Heart left ventricle (tissue), 16 donors: ENCODE results near the gene CUX1. TPM values are rescaled to one million over a fixed set of nuclear protein-coding genes. Genes with fewer than 3 reads are reported as not detected.

ENCODE experiments used
- ATAC-seq, 4 donors: fragments of 200-7000 bp; cut with Tn5 transposase; one replicate each; pipeline ENCODE4 v1.9.1; 2020 to 2022; ENCODE audit warnings: moderate library complexity in 4 of 4, mild to moderate bottlenecking in 3 of 4, moderate number of reproducible peaks in 1 of 4
- DNase-seq, 5 donors: peaks; one replicate each; pipeline ENCODE4 v3.0.0-alpha.2; 2020
- H3K27ac ChIP-seq, 12 donors: fragments of 200-600 bp; sonication (generic) in 4 of 12; one replicate each; pipeline versions ENCODE4 v1.5.0 to v1.8.0; 2016 to 2022; ENCODE audit warnings: mild to moderate bottlenecking in 2 of 12
- H3K27me3 ChIP-seq, 9 donors: fragments of 200-600 bp; sonication (generic) in 2 of 9; one replicate each; pipeline versions ENCODE4 v1.5.1 to v1.8.0; 2016 to 2022; ENCODE audit warnings: mild to moderate bottlenecking in 3 of 9
- H3K36me3 ChIP-seq, 9 donors: fragments of 200-600 bp; sonication (generic) in 2 of 9; one replicate each; pipeline versions ENCODE4 v1.5.0 to v1.8.0; 2018 to 2022; ENCODE audit warnings: mild to moderate bottlenecking in 2 of 9
- H3K4me1 ChIP-seq, 12 donors: fragments of 200-600 bp; sonication (generic) in 4 of 12; one replicate each; pipeline versions ENCODE4 v1.5.0 to v1.8.0; 2016 to 2022; ENCODE audit warnings: mild to moderate bottlenecking in 3 of 12
- H3K4me3 ChIP-seq, 12 donors: fragments of 200-600 bp; sonication (generic) in 4 of 12; one replicate each; pipeline versions ENCODE4 v1.5.0 to v1.8.0; 2017 to 2022; ENCODE audit warnings: mild to moderate bottlenecking in 9 of 12, moderate library complexity in 4 of 12
- H3K9me3 ChIP-seq, 12 donors: fragments of 200-600 bp; sonication (generic) in 4 of 12; one replicate each; pipeline versions ENCODE4 v1.5.0 to v1.8.0; 2016 to 2022; ENCODE audit warnings: mild to moderate bottlenecking in 1 of 12
- CTCF ChIP-seq, 12 donors: fragments of 200-600 bp; sonication (generic) in 4 of 12; IDR thresholded peaks; one replicate each; pipeline versions ENCODE4 v1.5.0 to v1.8.0; 2018 to 2022; ENCODE audit warnings: antibody characterized with exemption in 12 of 12, mild to moderate bottlenecking in 5 of 12
- POLR2A ChIP-seq, 2 donors: fragments of 450-650 bp; IDR thresholded peaks; one replicate each; pipeline ENCODE4 v1.6.1; 2017; ENCODE audit warnings: antibody characterized with exemption in 2 of 2, mild to moderate bottlenecking in 2 of 2, moderate library complexity in 2 of 2
- WGBS, 4 donors: extraction: QIAGEN DNeasy Blood & Tissue Kit in 2 of 4; methylation state at CpG; one replicate each; pipeline versions ENCODE4 v1.1.5 to v1.1.7; 2013 to 2018; 5-methylcytosine and 5-hydroxymethylcytosine counted together
- intact Hi-C, 10 donors: fragments of 100-400 bp; cut with DNase I; formaldehyde crosslinking; loops; one replicate each; pipeline versions ENCODE4 v1.11.1 to v1.14.2; 2022
- polyA plus RNA-seq, 2 donors: library from polyadenylated mRNA; stranded (reverse); fragments of 200-250 nt; gene quantifications; one replicate each; pipeline ENCODE4 v1.2.3, GENCODE V29; 2013
- total RNA-seq, 9 donors: library from RNA; depleted of rRNA in 2 of 9; stranded (reverse); fragments of >200 nt in 2 of 9; fragmentation: NEBNext Ultra II Directional in 3 of 9; extraction: Animal tissue kit (Norgen Biotek cat#: 25700) in 3 of 9; gene quantifications; one replicate each; pipeline versions ENCODE4 v1.1.0 to v1.2.4, GENCODE V29; 2016 to 2023
- donor health status: ischemic (EF 13 %, LVEDD 7.1; RV severe dilation, severe dysfunction).
- donor health status: healthy with polysubstance abuse.
- donor health status: DM: no; HTN: yes; CAD: no.
- donor health status: DM: no; HTN: no; CAD: no.
- donor health status: ischemic (EF 25% LVEDD 6.9; RV normal size, moderate dysfunction).
- donor health status: ischemic (EF 25% LVEDD 5.7; RV mildly dilated, moderate dysfunction).
- donor health status: healthy.
- donor health status: DM: yes; HTN: yes; CAD: no.
- donor health status: ischemic (EF 35%, LVEDD 5.7; RV mildly dilated, moderate dysfunction).
- donor health status: nonischemic (EF 11% LVEDD 7.7; RV severe dilation, severe dysfunction).
- donor health status: DM: yes; HTN: yes; CAD: no.
- donor health status: PGD.
- donor health status: ischemic (EF 29% LVEDD 5.4; RV normal size, mild dysfunction).
- donor health status: nonischemic (EF 23%, LVEDD 6.1; RV moderate dilation, normal function).

Gene CUX1
- total and polyA plus RNA-seq, 11 donors = 51.9 to 173 (median 122) TPM

DNA sequence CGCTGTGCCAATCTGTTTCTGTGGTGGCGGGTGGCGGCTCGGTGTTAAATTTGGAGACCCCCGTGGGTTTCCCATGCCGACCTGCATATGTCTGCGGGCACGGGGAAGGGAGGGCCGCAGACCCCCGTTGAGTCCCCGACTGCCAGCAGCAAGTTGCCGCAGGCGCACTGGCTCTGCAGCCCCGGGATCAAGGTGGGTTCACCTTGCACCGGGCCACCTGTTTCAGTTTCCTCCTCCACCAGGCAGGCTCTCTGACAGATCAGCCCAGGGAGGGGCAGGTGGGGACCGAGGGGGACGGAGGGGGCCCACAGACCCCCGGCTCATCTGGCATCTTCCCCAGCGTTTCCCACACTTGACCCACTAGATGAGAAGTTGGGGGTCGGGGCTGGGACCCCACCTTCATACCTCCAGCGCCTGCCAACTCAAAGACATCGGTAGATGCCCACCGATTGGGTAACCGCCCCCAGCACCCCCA lies 95.9 kb downstream of the CUX1 start:
- intact Hi-C loops = loop anchor here in 1 of 10 donors (5.0 kb wide), 1 partner anchor 56 kb away; no protein-coding TSS in a partner anchor
- no peak for TF ChIP-seq CTCF (IDR thresholded peaks at IDR 0.05)
- Histone ChIP-seq H3K27ac (peak overlapping the region; percentile 22 to 87 (median 70)), H3K9me3 (no peaks in the 10 kb centered on the region), H3K4me1 (peaks cover 0 to 47% (median 29%) of the 10 kb centered on the region in 12 donors), H3K4me3 (peak overlapping the region in 6 of 12 donors; percentile 9 to 43 (median 22)), H3K36me3 (peaks cover 0 to 26% (median 22%) of the 10 kb centered on the region in 9 donors), H3K27me3 (no peaks in the 10 kb centered on the region)
- ATAC-seq (no peak), DNase-seq (no peak)
- 69 to 82% (median 77%) methylated on average over 17 to 24 of the region's 24 CpGs for WGBS, 4 donors

GRCh38 chr7:101913851-101914250 lies 96.4 kb downstream of the CUX1 start:
- Histone ChIP-seq H3K4me3 (peak overlapping the region in 6 of 12 donors; percentile 9 to 43 (median 22)), H3K27ac (peak overlapping the region; percentile 22 to 87 (median 70)), H3K9me3 (no peaks in the 10 kb centered on the region), H3K27me3 (no peaks in the 10 kb centered on the region), H3K4me1 (peaks cover 0 to 47% (median 29%) of the 10 kb centered on the region in 12 donors), H3K36me3 (peaks cover 0 to 31% (median 26%) of the 10 kb centered on the region in 9 donors)
- DNase-seq (no peak), ATAC-seq (no peak)
- TF ChIP-seq CTCF (IDR thresholded peaks at IDR 0.05) (no peak), POLR2A (IDR thresholded peaks at IDR 0.05) (no peak)
- intact Hi-C loops = loop anchor here in 1 of 10 donors (5.0 kb wide), 1 partner anchor 57 kb away; no protein-coding TSS in a partner anchor
- 20 to 33% (median 26%) methylated on average over 7 of the region's 7 CpGs for WGBS, 4 donors

DNA sequence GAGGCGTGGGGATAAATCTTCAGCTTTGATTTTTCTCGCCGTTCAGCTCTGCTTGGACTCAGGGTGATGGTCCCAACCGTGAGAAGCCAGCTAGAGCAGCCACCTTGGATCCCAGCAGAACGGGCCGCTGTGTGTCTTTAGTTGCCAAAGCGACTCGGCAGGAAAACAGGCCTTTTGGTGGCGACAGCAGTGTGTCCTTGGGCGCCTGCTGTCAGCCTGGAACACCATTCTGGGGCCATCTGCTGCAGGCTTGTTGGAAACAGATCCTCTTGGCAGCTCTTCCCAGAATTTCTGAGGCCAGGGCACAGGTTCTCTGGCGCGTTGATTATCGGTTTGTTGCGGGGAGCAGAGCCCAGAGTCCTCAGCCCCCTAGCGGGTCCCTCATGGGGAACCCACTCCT lies 97.6 kb downstream of the CUX1 start:
- 50 to 70% (median 67%) methylated on average over 9 to 15 of the region's 15 CpGs for WGBS, 4 donors
- H3K4me3 ChIP-seq = no peak overlapping the region
- no peaks in the 10 kb centered on the region for H3K27me3 ChIP-seq
- DNase-seq = peak; percentile 62 to 82 (median 74)
- H3K4me1 ChIP-seq = peaks cover 0 to 47% (median 29%) of the 10 kb centered on the region in 12 donors
- H3K36me3 ChIP-seq = peaks cover 0 to 37% (median 26%) of the 10 kb centered on the region in 9 donors
- peak; percentile 62 to 77 (median 66) for ATAC-seq
- H3K9me3 ChIP-seq = no peaks in the 10 kb centered on the region
- intact Hi-C loops = loop anchor here in 1 of 10 donors (5.0 kb wide), 1 partner anchor 58 kb away; no protein-coding TSS in a partner anchor
- TF ChIP-seq POLR2A (IDR thresholded peaks at IDR 0.05) = no peak
- TF ChIP-seq CTCF (IDR thresholded peaks at IDR 0.05) = no peak
- peak overlapping the region; percentile 11 to 87 (median 73) for H3K27ac ChIP-seq

- WGBS, 4 donors = 93 to 97% (median 95%) methylated on average over 31 of the region's 31 CpGs
- peaks cover 0 to 37% (median 26%) of the 10 kb centered on the region in 9 donors for H3K36me3 ChIP-seq
- ATAC-seq (no peak), DNase-seq (peak in 1 of 5 donors; percentile 13)
- no peak overlapping the region for H3K4me3 ChIP-seq
- H3K27me3 ChIP-seq = no peaks in the 10 kb centered on the region
- H3K9me3 ChIP-seq = no peaks in the 10 kb centered on the region
- intact Hi-C loops = no loop called here
- H3K4me1 ChIP-seq = peaks cover 0 to 44% (median 29%) of the 10 kb centered on the region in 12 donors
- peak overlapping the region in 3 of 12 donors; percentile 75 to 87 (median 75) for H3K27ac ChIP-seq
- TF ChIP-seq POLR2A (IDR thresholded peaks at IDR 0.05) = no peak
- no peak for TF ChIP-seq CTCF (IDR thresholded peaks at IDR 0.05)
Observed at GRCh38 chr7:101916041-101916800, 98.8 kb downstream of the CUX1 start.
